Midbrain (tissue), 1 donor: ENCODE data around the gene KLHL6.
"Not testable (repeated sequence)": the region's sequence is repeated elsewhere in the genome, so short reads cannot be mapped to it uniquely, and the experiment has no call there.

ENCODE experiments used
- DNase-seq: peaks from one replicate; lab custom pipeline; 2025; lab: John Stamatoyannopoulos, UW

The KLHL6 gene

DNA sequence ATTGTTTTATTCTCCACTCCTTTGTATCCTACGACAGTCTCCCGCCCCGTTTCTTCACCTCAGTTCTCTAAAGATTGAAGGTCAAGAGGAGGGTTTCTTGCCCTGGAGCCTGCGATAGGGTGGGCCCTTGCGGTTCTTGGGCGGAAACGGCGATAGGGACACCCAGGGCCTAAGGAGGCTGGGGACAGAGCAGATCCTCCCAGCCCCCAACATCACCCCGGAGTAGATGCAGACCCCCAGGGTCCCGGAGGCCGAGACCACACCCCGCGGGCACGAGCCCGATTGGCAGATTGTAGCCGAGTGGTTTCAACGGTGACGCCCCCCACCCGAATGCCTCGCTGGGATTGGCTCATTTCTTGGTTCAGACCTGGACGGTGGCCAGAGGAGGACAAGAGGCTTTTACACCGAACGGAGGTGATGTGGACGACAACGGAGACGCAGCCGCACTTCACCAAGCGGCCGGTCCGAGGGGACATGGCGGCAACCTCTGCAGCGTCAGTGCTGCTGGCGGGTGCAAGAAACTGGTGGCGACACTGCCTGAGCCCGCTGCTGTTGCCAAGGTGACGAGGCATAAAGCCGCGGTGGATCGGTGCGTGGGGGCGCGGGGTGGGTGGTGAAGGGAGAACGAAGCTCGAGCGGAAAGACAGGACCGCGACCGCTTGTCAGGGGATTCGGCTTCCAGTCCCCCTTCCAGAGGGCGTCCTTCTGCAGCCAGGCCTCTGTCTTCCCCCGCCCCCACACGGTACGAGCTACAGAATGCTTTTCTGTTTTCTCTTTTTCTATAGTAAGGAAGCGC, 108.1 kb downstream of the KLHL6 start:
- peak; percentile 87 for DNase-seq

DNA sequence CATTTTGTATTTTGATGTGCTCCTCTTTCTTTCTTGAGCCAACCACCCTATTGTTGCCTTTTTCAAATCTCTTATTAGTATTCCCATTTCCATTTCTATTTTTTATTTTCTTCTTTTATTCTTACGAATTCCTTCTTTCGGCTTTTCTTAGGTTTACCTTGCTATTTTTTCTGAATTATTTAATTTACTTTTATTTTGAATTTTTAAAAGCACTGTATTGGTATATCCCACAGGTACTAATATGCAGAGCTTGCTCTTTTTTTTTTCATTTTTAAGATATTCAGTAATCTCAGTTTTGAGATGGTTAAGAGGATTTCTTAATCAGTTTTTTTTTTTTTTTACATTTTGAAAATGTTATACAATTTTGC, 108.7 kb downstream of the KLHL6 start:
- DNase-seq, result no peak

DNA sequence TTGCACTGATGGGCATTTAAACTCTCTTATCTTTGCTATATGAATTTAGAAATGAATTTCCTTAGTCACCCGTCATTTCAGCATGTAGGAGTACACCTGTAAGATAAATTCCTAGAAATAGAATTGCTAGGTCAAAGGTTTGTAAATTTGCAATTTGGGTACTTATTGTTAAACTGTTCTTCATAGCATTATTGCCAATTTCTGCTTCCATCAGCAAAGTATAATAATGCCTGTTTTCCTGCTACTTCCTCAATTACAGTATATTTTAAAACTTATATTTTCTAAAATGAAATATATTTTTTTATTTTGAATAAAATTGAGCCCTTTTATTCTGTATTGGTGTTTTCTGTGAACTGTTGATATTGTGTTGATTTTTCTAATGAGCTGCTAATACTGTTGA, 110.8 kb downstream of the KLHL6 start:
- no peak for DNase-seq

DNA sequence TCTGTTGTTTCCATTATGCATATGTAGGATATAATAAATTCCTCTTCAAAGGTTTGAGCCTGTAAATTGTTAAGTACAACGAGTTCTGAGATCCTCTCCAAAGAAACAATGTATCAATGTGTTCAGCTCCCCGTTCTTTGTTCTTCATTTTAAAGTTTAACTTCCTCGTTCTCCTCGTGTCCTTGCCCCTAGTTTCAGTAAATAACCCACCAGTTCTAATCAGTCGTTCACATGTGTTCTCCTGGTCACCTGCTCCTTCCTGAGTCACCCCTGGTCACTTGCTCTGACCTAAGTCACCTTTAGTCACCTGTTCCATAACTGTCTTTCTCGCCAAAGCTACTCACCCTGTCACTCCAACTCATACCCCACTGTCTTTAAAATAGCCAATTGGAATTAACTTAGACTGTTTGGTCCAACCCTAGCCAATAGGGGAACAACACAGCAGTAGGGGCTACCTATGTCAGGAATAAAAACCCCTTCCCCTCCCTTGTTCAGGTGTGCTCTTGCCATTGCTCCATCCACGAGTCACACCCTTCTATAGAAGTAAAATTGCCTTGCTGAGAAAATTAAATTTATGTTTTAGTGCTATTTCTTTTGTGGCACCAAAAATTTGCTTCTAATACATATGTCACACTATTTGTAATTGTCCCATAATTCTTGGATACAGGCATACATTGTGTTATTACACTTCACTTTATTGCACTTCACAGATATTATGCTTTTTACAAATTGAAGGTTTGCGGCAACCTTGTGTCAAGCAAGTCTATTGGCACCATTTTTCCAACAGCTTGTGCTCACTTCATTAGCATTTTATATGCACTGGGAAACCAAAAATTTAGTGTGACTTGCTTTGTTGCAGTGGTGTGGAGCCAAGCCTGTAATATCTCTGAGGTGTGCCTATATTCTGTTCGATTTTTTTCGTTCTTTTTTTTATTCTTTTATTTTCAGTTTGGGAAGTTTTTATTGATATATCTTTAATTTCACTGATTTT, 111.8 kb downstream of the KLHL6 start:
- DNase-seq, result no peak

GRCh38 chr3:183442994-183443393, 112.5 kb downstream of the KLHL6 start:
- no peak for DNase-seq

- DNase-seq, result not testable (repeated sequence)
Observed at GRCh38 chr3:183440521-183440920, 115.0 kb downstream of the KLHL6 start.

DNA sequence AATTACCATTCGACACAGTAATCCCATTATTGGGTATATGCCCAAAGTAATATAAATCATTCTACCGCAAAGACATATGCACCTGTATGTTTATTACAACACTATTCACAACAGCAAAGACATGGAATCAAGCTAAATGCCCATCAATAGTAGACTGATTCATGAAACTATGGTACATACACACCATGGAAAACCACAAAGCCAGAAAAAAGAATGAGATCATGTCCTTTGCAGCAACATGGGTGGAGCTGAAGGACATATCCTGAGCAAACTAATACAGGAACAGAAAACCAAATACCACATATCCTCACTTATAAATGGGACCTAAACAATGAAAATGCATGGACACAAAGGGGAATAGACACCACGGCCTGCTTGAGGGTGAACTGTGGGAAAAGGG, 116.0 kb downstream of the KLHL6 start:
- no peak for DNase-seq

- DNase-seq, result no peak
Observed at GRCh38 chr3:183438735-183439134, 116.8 kb downstream of the KLHL6 start.

DNA sequence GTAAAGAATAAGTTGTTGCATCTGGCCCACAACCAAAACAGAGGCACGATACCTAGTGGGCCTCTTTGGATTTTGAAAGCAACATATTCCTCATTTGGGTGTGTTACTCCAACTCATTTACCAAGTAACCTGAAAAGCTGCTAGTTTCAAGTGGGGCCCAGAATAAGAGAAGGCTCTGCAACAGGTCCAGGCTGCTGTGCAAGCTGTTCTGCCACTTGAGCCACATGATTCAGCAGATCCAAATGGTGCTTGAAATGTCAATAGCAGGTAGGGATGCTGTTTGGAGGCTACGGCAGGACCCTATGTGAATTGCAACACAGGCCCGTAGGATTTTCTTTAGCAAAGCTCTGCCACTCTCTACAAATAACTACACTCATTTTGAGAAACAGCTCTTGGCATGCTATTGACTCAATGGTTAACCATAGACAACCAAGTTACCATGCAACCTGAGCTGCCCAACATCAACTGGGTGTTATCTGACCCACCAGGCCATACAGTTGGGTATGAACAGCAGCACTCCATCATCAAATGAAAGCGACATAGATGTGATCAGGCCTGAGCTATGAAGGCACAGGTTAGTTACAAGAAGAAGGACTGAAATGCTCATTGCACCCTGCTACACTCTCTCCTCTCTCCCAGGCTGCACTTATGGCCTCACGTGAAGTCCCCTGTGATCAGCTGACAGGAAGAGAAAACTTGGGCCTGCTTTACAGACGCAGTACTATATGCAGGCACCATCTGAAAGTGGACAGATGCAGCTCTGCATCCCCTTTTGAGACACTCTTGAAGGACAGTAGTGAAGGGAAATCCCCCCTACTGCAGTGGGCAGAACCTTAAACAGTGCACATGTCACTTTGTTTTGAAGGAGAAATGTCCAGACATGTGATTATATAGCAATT, 117.6 kb downstream of the KLHL6 start:
- no peak for DNase-seq
